ENCODE results near the gene CLCN7. TPM values are rescaled to one million over a fixed set of nuclear protein-coding genes. Genes with fewer than 3 reads are reported as not detected.
A peak's percentile ranks its signal among the peaks of the same experiment; 100 is the strongest.

CLCN7 gene
- total RNA-seq, 2 donors from 2014 or later, result 27.2 to 115 TPM

DNA sequence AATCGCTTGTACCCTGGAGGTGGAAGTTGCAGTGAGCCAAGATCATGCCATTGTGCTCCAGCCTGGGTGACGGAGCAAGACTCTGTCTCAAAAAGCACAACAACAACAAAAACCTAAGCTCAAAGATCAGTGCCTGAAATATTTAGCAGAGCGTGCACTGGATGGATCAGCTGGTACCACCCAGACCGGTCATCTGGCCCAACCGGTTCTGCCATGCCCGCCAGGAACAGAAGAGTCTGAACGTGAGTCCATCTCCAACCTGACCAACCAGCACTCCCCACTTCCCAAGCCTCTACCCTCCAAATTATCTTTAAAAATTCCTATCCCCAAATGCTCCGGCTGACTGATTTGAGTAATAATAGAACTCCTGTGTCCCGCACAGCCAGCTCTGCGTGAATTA lies 52.8 kb downstream of the CLCN7 start:
- no peaks in the 10 kb centered on the region for H3K27me3 ChIP-seq
- ATAC-seq (no peak), DNase-seq (no peak)
- peak overlapping the region in 1 of 4 donors; percentile 94 for H3K27ac ChIP-seq
- 78 to 83% methylated on average over 10 of the region's 10 CpGs for WGBS, 2 donors
- no peaks in the 10 kb centered on the region for H3K9me3 ChIP-seq
- intact Hi-C loops (cut with DNase I), result no loop called here
- H3K4me3 ChIP-seq, result no peak overlapping the region
- peaks cover 39% of the 10 kb centered on the region for H3K4me1 ChIP-seq
- H3K36me3 ChIP-seq (replicated peaks in 1 of 2; ENCODE audit: insufficient read depth in 1 of 2, low read depth in 2 of 2), result no peaks in the 10 kb centered on the region
- TF ChIP-seq, protein P1, sequence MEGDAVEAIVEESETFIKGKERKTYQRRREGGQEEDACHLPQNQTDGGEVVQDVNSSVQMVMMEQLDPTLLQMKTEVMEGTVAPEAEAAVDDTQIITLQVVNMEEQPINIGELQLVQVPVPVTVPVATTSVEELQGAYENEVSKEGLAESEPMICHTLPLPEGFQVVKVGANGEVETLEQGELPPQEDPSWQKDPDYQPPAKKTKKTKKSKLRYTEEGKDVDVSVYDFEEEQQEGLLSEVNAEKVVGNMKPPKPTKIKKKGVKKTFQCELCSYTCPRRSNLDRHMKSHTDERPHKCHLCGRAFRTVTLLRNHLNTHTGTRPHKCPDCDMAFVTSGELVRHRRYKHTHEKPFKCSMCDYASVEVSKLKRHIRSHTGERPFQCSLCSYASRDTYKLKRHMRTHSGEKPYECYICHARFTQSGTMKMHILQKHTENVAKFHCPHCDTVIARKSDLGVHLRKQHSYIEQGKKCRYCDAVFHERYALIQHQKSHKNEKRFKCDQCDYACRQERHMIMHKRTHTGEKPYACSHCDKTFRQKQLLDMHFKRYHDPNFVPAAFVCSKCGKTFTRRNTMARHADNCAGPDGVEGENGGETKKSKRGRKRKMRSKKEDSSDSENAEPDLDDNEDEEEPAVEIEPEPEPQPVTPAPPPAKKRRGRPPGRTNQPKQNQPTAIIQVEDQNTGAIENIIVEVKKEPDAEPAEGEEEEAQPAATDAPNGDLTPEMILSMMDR (IDR thresholded peaks at IDR 0.05), result no peak
- TF ChIP-seq POLR2A (IDR thresholded peaks at IDR 0.05), result no peak

DNA sequence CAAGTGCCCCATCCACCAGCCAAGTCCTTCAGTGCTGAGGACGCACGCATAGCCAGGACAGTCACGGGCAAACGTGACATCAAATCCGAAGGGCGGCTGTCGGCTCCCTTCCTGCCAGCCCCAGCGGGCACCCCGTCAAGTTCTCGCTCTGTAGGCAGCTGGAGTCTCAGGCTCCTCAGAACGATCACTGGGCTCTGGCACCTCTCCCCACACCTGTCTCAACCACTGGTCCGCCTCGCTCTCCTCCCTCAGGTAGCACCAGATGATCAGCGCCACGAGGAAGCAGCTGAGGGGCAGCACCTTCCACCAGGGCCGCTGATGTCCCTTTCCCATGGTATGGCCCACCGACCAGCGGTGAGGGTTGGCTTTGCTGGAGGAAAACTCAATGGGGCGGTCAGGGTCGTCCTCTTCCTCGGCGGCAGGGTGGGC lies 54.7 kb downstream of the CLCN7 start:
- WGBS, 2 donors, result 0 to 2% methylated on average over 1 to 22 of the region's 22 CpGs
- ATAC-seq, result no peak

DNA sequence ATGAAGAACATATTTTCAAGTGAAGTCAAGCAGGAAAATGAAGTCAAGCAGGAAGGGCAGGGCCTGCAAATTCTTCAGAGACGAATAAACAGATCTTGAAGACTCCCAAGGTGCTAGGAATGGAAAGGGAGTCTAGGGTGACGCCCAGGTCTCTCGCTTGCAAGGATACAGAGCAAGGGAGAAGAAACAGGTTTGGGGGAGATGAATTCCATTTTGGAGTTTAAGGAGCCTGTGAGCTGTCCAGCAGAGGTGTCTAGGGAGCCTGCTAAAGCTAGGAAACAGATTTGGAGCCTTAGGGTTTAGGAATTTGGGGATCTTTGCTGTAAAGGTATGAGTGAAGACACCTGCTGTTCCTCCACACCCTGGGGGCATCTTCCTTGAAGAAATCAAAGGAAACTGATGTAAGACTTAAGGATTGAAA lies 58.3 kb downstream of the CLCN7 start:
- Histone ChIP-seq H3K9me3 (no peaks in the 10 kb centered on the region), H3K4me3 (no peak overlapping the region), H3K4me1 (peaks cover 46% of the 10 kb centered on the region), H3K36me3 (replicated peaks in 1 of 2; ENCODE audit: insufficient read depth in 1 of 2, low read depth in 2 of 2) (no peaks in the 10 kb centered on the region), H3K27me3 (no peaks in the 10 kb centered on the region), H3K27ac (peak overlapping the region in 1 of 4 donors; percentile 21)
- ATAC-seq, result no peak
- intact Hi-C loops (cut with DNase I), result no loop called here
- TF ChIP-seq, protein P1 (IDR thresholded peaks at IDR 0.05), result no peak
- TF ChIP-seq POLR2A (IDR thresholded peaks at IDR 0.05), result no peak
- whole genome bisulfite sequencing, 2 donors, result 63 to 69% methylated on average over 3 of the region's 3 CpGs
- DNase-seq, result no peak

More for the DNA sequence above, 54.7 kb downstream of the CLCN7 start:
- Histone ChIP-seq H3K36me3 (replicated peaks in 1 of 2; ENCODE audit: insufficient read depth in 1 of 2, low read depth in 2 of 2) (no peaks in the 10 kb centered on the region), H3K27me3 (no peaks in the 10 kb centered on the region), H3K4me1 (peaks cover 41% of the 10 kb centered on the region), H3K4me3 (peak overlapping the region; percentile 78 to 97), H3K9me3 (no peaks in the 10 kb centered on the region), H3K27ac (peak overlapping the region; percentile 40 to 94 (median 81))
- intact Hi-C loops (cut with DNase I), result no loop called here
- TF ChIP-seq, protein P1 (IDR thresholded peaks at IDR 0.05), result no peak
- TF ChIP-seq POLR2A (IDR thresholded peaks at IDR 0.05), result no peak
- DNase-seq, result peak in 1 of 4 donors; percentile 16

DNA sequence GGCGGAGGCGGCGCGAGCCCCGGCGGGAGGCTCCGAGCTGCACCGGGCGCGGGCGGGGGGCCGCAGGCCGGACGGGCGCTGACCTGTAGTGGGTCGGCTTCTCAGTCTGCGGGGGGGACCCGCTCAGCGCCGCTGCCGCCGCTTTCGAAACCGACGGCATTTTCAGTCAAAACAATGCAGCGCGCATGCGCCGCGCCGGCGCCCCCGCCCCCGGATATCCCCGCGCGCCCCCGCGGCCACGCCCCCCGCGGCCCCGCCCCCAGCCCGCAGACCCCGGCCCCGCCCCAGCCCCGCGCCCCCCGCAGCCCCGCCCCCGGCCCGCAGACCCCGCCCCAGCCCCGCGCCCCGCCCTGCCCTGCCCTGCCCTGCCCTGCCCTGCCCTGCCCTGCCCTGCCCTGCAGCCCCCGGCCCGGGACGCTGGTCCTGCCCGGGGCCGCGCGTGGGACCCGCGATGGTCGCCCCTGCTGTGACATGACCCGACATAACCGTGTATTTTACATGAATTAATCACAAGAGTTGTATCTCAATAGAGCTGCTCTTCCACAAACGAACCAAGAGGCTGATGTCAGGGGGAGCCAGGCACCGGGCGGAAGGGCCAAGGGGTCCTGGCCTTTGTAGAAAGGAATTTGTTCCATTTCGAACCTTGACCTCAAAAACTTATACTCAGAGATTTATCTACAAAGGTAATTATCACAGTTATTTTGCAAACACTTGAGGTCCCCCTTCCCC lies 60.1 kb downstream of the CLCN7 start, which contains the start of gene UNKL:
UNKL (minus strand) TSS at position 173 of the 729 bp plus-strand sequence; CDS start at position 160, 13 bp downstream.
- intact Hi-C loops (cut with DNase I), result no loop called here
- DNase-seq, result peak; percentile 78 to 84 (median 82)
- Histone ChIP-seq H3K4me1 (peaks cover 36% of the 10 kb centered on the region), H3K4me3 (peak within 1 kb of the TSS; percentile 90 to 96), H3K27ac (peak within 1 kb of the TSS; percentile 60 to 84 (median 78)), H3K9me3 (no peaks in the 10 kb centered on the region), H3K36me3 (replicated peaks in 1 of 2; ENCODE audit: insufficient read depth in 1 of 2, low read depth in 2 of 2) (no peaks in the 10 kb centered on the region), H3K27me3 (no peaks in the 10 kb centered on the region)
- no peak for TF ChIP-seq POLR2A (IDR thresholded peaks at IDR 0.05)
- TF ChIP-seq, protein P1 (IDR thresholded peaks at IDR 0.05), result no peak
- WGBS, 2 donors, result 0 to 4% methylated on average over 5 to 37 of the region's 72 CpGs
- peak; percentile 81 for ATAC-seq

Measured in body of pancreas (tissue), 4 donors.